Superior temporal gyrus (tissue), 1 donor: ENCODE data around the gene FAS.

Source experiments
- DNase-seq: peaks from one replicate; pipeline ENCODE4 v3.0.0-alpha.2; 2016; ENCODE audit errors: extremely low spot score

FAS gene

GRCh38 chr10:88971221-88972061, 19.2 kb upstream of the FAS start:
- peak; percentile 12 for DNase-seq

- no peak for DNase-seq
These were observed 16.6 kb upstream of the FAS start for GRCh38 chr10:88974012-88974411.

DNA sequence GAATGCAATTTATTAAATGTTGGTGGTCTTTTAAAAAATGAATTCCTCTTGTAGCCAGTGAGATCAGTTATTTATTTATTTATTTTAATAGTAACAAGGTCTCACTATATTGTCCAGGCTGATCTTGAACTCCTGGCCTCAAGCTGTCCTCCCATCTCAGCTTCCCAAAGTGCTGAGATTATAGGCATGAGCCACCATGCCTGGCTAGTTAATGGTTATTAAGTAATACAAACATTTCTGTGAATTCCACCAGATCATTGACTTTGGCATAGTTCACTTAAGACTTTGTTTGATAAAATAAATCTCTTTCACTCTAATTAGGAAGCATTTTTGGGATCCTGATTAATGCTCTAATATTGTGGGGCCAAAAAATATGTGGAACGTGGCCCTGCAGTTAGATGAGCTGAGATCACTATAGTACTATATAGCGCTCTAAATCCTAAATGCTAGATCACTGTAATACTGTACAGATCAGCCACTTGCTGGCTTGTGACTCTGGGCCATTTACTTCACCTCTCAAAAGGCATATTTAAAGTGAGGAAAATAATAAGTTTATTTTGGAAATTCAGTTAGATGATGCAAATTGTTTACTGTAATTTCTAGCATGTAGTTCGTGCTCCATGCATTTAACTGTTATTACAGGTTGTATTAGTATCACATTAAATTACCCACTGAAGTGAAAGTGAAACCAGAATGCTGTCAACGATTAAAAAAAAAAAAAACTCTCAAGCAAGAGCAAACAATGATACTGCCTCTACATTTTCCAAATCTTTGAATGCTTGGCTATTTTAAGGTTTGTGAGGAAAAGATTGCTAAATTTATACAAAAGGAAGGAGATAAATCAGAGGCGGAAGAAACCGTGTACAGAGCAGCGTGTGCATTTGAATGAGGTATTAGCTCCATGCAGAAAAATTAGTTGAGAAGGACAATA, 15.9 kb upstream of the FAS start:
- peak; percentile 52 for DNase-seq

DNA sequence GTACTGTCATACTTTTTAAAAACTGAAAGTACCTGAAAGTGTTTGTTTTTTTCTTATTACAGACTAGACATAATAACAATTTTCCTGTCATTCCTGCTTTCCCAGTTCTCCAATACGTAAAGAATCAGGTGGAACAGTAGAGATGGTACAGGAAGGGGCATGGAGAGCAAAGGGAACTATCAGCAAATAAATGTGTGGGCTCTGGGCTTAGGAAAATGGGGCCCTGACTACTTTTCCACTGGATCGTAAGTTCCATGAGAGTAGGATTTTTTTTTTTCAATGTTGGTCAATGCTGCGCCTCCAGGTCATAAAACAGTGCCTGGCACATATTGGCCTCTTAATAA, 15.2 kb upstream of the FAS start:
- DNase-seq = no peak

GRCh38 chr10:88978463-88978862, 12.1 kb upstream of the FAS start:
- no peak for DNase-seq

GRCh38 chr10:88979153-88979562, 11.4 kb upstream of the FAS start:
- no peak for DNase-seq

GRCh38 chr10:88979603-88980002, 11.0 kb upstream of the FAS start:
- no peak for DNase-seq

- DNase-seq = no peak
These were observed 10.4 kb upstream of the FAS start for GRCh38 chr10:88980247-88980646.

DNA sequence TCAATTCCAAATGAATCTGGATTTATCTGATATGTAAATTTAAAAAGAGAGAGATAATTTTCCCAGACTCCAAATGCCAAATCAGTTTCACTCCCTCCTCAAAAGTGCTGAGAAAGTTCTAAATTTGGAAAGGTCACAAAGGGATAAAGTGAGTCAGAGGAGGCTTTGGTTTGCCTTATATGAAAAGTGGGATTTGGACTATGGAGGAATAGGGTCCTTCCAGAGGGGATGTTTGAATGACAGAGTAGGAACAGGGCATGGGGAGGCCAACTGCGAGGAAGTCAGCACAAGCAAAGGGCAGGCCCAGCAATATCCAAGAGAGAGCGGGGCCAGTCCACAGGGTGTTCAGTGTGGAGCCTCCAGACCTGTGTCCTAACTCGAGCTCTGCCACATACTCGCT, 9.8 kb upstream of the FAS start:
- no peak for DNase-seq

- DNase-seq = no peak
These were observed 9.2 kb upstream of the FAS start for GRCh38 chr10:88981435-88981834.

GRCh38 chr10:88982366-88982765, 8.2 kb upstream of the FAS start:
- no peak for DNase-seq

DNA sequence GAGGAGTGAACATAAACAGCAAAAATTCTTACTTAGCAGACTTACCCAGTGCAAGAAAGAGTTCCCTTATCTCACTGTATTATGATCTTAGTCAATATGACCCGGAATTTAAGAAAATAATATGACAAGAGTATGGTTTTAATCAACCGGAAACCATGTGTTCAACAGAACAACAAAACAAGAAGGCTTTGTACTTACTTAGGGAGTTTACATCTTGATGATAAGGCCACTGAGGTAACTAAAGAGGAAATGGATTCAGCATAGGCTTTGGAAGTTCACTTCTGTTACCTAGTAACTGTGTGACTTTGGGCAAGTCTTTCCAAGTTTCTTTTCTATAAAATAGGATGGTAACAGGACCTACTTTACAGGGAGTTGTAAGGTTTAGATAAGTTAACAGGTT, 7.4 kb upstream of the FAS start:
- DNase-seq = no peak

GRCh38 chr10:88983939-88984338, 6.7 kb upstream of the FAS start:
- no peak for DNase-seq

DNA sequence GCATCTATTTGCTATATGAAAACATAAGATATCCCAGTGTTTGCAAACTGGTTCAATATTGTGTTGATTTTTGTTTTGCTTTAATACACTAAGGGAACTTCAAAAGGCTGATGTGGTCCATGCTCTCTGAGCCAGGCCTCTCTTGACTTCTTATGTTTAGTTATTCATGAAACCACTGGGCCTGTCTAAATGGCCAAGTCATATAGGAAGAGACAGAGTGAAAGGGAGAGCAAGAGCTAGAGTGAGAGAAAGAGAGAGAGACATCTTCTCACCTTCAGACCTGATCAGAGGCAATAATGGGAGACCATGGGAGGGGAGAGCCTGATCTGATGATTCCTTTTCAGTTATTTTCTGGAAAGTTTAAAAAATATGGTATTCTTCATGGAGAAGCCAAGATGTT, 6.1 kb upstream of the FAS start:
- DNase-seq = no peak

DNA sequence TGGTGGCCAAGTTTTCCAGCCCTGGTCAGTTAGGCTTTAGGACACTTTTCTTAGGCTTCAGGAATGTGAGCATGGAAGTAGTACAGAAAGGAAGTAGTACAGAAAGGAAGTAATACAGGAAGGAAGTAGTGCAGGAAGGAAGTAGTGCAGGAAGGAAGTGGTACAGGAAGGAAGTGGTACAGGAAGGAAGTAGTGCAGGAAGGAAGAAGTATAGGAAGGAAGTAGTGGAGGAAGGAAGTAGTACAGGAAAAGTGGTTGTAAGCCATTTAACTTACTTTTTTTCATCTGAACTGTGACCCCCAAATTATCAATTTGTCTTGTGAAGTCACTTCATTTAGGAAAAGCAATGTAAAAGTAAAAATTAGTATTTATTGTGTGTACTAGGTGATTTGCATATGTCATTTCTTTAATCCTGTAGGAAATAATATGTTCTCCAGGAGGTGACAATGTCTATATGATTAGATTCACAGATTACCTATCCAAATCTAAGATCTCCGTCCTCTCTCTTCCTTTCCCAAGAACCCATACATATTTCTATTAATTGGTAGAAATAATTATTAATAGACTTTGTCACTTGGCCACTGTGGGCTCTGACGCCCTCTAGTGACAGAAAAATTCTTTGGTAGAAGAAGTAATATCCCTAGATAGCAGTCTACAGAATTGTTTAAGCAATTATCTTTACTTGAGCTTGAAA, 3.9 kb upstream of the FAS start:
- peak; percentile 84 for DNase-seq

DNA sequence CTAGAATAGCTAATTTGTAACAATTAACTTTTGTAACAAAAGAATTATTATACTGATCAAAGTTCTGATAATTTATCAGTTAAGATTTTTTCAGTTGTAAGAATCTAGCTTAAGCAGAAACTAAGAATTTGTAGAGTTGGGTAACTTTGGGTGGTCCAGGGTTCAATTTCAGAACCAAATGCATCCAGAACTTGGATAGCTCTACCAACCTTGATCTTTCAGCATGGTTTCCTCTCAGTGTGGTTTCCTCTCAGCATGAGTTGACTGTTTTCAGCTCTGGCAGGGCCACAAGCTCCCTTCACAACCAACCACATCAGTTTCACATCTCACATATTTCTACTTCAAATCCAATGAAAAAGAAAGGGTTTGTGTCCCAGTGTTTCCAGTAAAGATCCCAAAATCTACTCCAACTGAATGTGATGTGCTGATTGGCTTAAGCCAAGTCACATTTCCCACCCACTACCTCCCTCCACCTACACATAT, 3.3 kb upstream of the FAS start:
- DNase-seq = no peak

DNA sequence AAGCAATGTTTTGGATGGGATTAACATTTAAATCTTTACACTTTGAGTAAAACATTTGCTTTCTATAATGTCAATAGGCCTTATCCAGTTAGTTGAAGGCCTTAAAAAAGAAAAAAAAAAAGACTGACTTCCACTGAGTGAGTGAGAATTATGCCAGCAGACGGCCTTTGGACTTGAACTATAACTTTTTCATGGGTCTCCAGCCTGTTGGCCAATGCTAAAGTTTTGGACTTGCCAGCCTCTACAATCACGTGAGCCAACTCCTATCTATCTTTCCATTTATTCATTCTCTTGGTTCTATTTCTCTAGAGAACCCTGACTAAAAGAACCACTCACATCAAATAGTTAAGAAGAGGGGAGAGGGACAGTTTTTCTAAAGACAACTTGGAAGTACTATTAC, 2.8 kb upstream of the FAS start:
- no peak for DNase-seq

GRCh38 chr10:88989423-88989822, 1.2 kb upstream of the FAS start:
- no peak for DNase-seq

DNA sequence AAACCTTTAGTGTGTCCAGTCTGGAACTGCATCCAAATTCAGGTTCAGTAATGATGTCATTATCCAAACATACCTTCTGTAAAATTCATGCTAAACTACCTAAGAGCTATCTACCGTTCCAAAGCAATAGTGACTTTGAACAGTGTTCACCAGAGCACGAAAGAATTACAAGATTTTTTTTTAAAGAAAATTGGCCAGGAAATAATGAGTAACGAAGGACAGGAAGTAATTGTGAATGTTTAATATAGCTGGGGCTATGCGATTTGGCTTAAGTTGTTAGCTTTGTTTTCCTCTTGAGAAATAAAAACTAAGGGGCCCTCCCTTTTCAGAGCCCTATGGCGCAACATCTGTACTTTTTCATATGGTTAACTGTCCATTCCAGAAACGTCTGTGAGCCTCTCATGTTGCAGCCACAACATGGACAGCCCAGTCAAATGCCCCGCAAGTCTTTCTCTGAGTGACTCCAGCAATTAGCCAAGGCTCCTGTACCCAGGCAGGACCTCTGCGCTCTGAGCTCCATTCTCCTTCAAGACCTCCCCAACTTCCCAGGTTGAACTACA, 694 bp upstream of the FAS start:
- DNase-seq = no peak

DNA sequence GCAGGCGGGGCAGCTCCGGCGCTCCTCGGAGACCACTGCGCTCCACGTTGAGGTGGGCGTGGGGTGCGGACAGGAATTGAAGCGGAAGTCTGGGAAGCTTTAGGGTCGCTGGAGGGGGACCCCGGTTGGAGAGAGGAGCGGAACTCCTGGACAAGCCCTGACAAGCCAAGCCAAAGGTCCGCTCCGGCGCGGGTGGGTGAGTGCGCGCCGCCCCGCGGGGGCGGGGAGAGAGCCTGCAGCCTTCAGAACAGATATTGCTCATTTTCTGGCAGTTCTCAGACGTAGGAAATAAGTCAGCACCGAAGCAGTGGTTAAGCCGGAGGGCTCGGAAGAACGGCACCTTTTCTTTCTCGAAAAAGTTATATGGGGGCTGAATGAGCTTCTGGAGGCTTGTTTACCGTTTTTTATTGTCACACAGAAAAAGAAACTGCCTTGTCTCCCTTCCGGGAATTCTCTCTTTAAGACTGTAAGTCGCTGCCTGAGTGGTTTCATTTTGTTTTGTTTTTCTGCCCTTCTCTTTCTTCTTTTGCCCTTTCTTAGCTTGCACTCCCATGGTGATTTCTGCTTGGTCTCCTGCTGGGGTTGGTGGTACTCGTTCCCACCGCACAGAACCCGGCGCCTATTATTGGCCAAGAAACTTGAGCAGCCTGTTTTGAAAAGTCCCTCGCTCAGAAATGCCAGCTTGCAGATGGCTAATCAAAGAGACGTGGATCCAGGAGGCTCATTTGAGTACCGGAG, 732 bp downstream of the FAS start:
- peak; percentile 38 for DNase-seq

DNA sequence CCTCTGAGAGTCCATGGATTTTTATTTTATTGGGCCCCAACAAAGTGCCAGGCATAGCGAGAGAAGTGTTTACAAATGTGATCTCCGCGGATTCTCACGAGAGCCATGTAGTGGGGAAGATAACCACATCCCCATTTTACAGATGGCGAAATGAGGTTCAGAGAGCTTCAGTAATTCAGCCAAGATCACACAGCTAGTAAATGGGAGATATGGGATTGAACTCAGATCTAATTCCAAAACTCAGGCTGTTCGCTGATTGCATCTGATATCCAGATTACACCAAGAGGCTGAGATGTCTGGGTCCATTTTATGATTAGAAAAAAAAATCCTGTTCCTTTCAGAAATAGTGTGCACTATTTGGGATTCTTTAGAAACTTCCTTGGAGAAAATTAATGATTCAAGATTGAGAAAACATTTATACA, 1.3 kb downstream of the FAS start:
- DNase-seq = no peak
